Nephron (organoid): ENCODE results near the gene NFATC1.

Experiments
- H3K27ac Mint-ChIP-seq, 3 experiments: 2 replicates each; pipeline ENCODE4 v1.8.0; 2020; ENCODE audit warnings: mixed read lengths in 3 of 3, mild to moderate bottlenecking in 2 of 3, moderate library complexity in 1 of 3
- H3K27me3 Mint-ChIP-seq: 2 replicates; pipeline ENCODE4 v1.8.0; 2021; ENCODE audit warnings: low read depth, mild to moderate bottlenecking, moderate library complexity, mixed read lengths
- H3K36me3 Mint-ChIP-seq: 2 replicates; pipeline ENCODE4 v1.8.0; 2020; ENCODE audit warnings: low read depth, mixed read lengths
- H3K4me1 Mint-ChIP-seq: 2 replicates; pipeline ENCODE4 v1.8.0; 2020; ENCODE audit warnings: mixed read lengths
- H3K4me3 Mint-ChIP-seq, 3 experiments: 2 replicates each; pipeline ENCODE4 v1.8.0; 2020; ENCODE audit warnings: mild to moderate bottlenecking in 3 of 3, mixed read lengths in 3 of 3, moderate library complexity in 2 of 3
- H3K9me3 Mint-ChIP-seq: 2 replicates; pipeline ENCODE4 v1.8.0; 2020; ENCODE audit warnings: mixed read lengths
- TF ChIP-seq, protein P1 (sequence below), 3 experiments: fragments of 200-600 bp; sonication (generic); IDR thresholded peaks; one replicate each; pipeline ENCODE4 v1.5.0; 2021; ENCODE audit warnings: antibody characterized with exemption in 3 of 3; ENCODE audit not compliant: unreplicated experiment in 3 of 3

The NFATC1 gene

GRCh38 chr18:79571211-79572092 lies 175.7 kb downstream of the NFATC1 start:
- TF ChIP-seq, protein P1, sequence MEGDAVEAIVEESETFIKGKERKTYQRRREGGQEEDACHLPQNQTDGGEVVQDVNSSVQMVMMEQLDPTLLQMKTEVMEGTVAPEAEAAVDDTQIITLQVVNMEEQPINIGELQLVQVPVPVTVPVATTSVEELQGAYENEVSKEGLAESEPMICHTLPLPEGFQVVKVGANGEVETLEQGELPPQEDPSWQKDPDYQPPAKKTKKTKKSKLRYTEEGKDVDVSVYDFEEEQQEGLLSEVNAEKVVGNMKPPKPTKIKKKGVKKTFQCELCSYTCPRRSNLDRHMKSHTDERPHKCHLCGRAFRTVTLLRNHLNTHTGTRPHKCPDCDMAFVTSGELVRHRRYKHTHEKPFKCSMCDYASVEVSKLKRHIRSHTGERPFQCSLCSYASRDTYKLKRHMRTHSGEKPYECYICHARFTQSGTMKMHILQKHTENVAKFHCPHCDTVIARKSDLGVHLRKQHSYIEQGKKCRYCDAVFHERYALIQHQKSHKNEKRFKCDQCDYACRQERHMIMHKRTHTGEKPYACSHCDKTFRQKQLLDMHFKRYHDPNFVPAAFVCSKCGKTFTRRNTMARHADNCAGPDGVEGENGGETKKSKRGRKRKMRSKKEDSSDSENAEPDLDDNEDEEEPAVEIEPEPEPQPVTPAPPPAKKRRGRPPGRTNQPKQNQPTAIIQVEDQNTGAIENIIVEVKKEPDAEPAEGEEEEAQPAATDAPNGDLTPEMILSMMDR (IDR thresholded peaks at IDR 0.05; ENCODE audit: unreplicated experiment in 3 of 3) = no peak
- H3K27me3 Mint-ChIP-seq = peaks cover 12% of the 10 kb centered on the region
- peaks cover 18% of the 10 kb centered on the region for H3K9me3 Mint-ChIP-seq
- H3K36me3 Mint-ChIP-seq = peaks cover 7% of the 10 kb centered on the region
- H3K4me3 Mint-ChIP-seq = peak overlapping the region in 2 of 3 experiments; percentile 3 to 50
- peaks cover 76% of the 10 kb centered on the region for H3K4me1 Mint-ChIP-seq
- H3K27ac Mint-ChIP-seq = peak overlapping the region; percentile 40 to 98 (median 74)

DNA sequence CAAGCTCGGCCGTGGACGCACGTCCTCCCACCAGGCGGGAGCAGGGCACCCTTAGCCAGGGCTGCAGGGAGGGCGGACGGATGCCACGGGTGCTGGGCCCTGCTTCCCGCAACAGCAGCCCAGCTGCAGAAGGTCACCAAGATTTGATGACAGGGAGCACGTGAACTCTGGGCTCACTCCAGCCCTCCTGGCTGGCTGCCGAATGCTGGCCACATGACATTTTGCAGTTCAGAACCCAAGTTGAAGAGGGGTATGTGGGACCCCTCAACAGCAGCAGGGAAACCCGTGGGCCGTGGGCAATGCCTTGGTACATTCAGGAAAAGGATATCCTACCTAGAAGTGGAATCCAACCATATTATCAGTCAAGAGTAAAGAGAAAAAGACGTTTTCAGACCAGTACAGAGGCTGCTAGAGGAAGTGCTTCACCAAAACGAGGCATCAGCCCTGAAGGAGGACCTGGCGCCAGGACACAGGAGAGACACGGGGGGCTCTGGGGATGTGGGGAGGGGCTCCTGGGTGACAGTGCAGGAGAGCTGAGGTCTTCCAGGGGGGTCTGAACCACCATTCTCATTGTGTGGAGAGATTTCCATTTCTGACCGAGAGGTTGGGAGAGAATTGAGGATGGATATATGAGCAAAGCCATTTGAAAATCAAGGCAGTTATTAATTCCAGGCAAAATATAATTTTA lies 176.5 kb downstream of the NFATC1 start:
- peaks cover 7% of the 10 kb centered on the region for H3K36me3 Mint-ChIP-seq
- H3K9me3 Mint-ChIP-seq = peaks cover 18% of the 10 kb centered on the region
- H3K27me3 Mint-ChIP-seq = peaks cover 12% of the 10 kb centered on the region
- peaks cover 69% of the 10 kb centered on the region for H3K4me1 Mint-ChIP-seq
- peak overlapping the region in 1 of 3 experiments; percentile 61 for H3K27ac Mint-ChIP-seq
- TF ChIP-seq, protein P1 (IDR thresholded peaks at IDR 0.05; ENCODE audit: unreplicated experiment in 3 of 3) = no peak
- no peak overlapping the region for H3K4me3 Mint-ChIP-seq

DNA sequence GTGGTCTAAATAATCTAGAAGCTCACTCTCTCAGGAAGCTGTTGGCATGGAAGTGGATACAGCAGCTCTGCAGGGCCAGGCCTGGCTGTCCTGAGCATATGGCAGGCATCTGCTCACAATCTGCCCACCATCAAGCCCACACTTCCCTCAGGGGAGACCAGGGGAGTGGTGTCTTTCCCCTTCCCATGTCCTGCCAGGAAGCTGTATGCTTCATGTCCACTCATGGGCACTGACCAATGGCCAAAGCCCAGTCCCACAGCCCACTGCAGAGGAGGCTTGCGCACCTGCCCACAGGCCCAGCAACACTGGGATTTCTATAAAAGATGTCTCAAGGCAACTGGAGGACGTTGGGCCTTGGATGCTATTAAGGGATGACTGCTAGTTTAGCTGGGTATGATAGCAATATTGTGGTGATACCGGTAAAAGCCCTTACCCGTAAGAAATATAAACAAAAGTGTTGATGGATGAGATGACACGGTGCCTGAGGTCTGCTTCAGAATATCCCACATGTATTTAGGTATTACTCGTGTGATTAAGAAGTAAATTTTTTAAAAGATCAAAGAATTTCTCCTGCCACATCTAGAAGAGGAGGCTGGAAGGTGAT lies 177.2 kb downstream of the NFATC1 start:
- Mint-ChIP-seq H3K36me3 (peaks cover 7% of the 10 kb centered on the region), H3K4me1 (peaks cover 62% of the 10 kb centered on the region), H3K4me3 (no peak overlapping the region), H3K27me3 (peaks cover 12% of the 10 kb centered on the region), H3K9me3 (peaks cover 18% of the 10 kb centered on the region), H3K27ac (no peak overlapping the region)
- TF ChIP-seq, protein P1 (IDR thresholded peaks at IDR 0.05; ENCODE audit: unreplicated experiment in 3 of 3) = no peak

DNA sequence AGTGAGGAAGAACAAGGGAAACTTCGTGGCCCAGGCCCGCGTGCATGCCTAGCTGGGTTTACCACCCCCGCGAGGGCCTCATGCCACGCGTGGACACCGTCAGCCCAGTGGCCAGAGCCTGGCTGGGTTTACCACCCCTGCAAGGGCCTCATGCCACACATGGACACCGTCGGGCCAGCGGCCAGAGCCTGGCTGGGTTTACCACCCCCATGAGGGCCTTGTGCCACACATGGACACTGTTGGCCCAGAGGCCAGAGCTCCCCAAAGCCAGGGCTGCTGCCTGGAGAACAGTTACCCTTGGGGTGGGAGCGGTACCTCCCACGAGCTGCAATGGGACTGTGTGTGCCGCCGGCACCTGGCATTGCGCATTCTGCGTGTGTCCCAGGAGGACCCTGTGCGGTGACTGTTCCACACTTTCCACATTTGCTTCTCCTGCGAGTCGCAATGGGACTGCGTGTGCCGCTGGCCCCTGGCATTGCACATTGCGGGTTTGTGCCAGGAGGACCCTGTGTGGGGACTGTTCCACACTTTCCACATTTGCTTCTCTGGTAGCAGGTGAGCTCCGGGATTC lies 178.3 kb downstream of the NFATC1 start:
- H3K4me1 Mint-ChIP-seq = peaks cover 59% of the 10 kb centered on the region
- no peak overlapping the region for H3K4me3 Mint-ChIP-seq
- peaks cover 7% of the 10 kb centered on the region for H3K36me3 Mint-ChIP-seq
- H3K27ac Mint-ChIP-seq = no peak overlapping the region
- peaks cover 9% of the 10 kb centered on the region for H3K27me3 Mint-ChIP-seq
- TF ChIP-seq, protein P1 (IDR thresholded peaks at IDR 0.05; ENCODE audit: unreplicated experiment in 3 of 3) = no peak
- H3K9me3 Mint-ChIP-seq = peaks cover 18% of the 10 kb centered on the region

GRCh38 chr18:79574938-79575525 lies 179.3 kb downstream of the NFATC1 start:
- H3K4me3 Mint-ChIP-seq = peak overlapping the region in 2 of 3 experiments; percentile 21 to 56
- TF ChIP-seq, protein P1 (IDR thresholded peaks at IDR 0.05; ENCODE audit: unreplicated experiment in 3 of 3) = no peak
- H3K27me3 Mint-ChIP-seq = peaks cover 9% of the 10 kb centered on the region
- peaks cover 54% of the 10 kb centered on the region for H3K4me1 Mint-ChIP-seq
- H3K36me3 Mint-ChIP-seq = peaks cover 7% of the 10 kb centered on the region
- H3K27ac Mint-ChIP-seq = peak overlapping the region; percentile 93 to 98 (median 95)
- H3K9me3 Mint-ChIP-seq = peaks cover 18% of the 10 kb centered on the region
